Keratinocyte (primary cell): ENCODE measurements around the gene MAPK14. TPM values are rescaled to one million over a fixed set of nuclear protein-coding genes. Genes with fewer than 3 reads are reported as not detected.

Experiments used
- DNase-seq: peaks from one replicate; pipeline ENCODE4 v3.0.0-alpha.2; 2011; ENCODE audit warnings: low read depth, missing footprints, low spot score
- FAIRE-seq: peaks from 2 replicates; lab custom pipeline; 2011; peaks lifted over from hg19 to GRCh38; lab: Jason Lieb, UNC
- H2AFZ ChIP-seq: 2 replicates; pipeline ENCODE4 v1.6.0; 2012; ENCODE audit warnings: low read length, control low read depth, inconsistent platforms; ENCODE audit not compliant: control insufficient read depth
- H3K27ac ChIP-seq: 2 replicates; pipeline ENCODE4 v1.5.1; 2011; ENCODE audit warnings: low read length; ENCODE audit not compliant: control insufficient read depth, insufficient read depth
- H3K27me3 ChIP-seq: 3 replicates; pipeline ENCODE4 v1.6.0; 2011; ENCODE audit warnings: low read length; ENCODE audit not compliant: control insufficient read depth, insufficient read depth; ENCODE audit errors: extremely low read depth
- H3K36me3 ChIP-seq, 2 experiments: 2 replicates in 1 of 2; 3 replicates in 1 of 2; pipeline ENCODE4 v1.5.1; 2011; ENCODE audit warnings: low read length in 2 of 2, mild to moderate bottlenecking in 1 of 2; ENCODE audit not compliant: control insufficient read depth in 2 of 2, insufficient read depth in 2 of 2; ENCODE audit errors: extremely low read depth in 1 of 2
- H3K4me1 ChIP-seq: 3 replicates; pipeline ENCODE4 v1.5.1; 2011; ENCODE audit warnings: low read length; ENCODE audit not compliant: control insufficient read depth, insufficient read depth; ENCODE audit errors: extremely low read depth
- H3K4me2 ChIP-seq: 3 replicates; pipeline ENCODE4 v1.6.0; 2011; ENCODE audit warnings: low read depth, low read length; ENCODE audit not compliant: control insufficient read depth, insufficient read depth; ENCODE audit errors: extremely low read depth
- H3K4me3 ChIP-seq, 3 experiments: fragments of 200-600 bp in 1 of 3; sonication (generic) in 1 of 3; 2 replicates in 2 of 3; 3 replicates in 1 of 3; pipeline ENCODE4 v1.5.1; 2011 to 2016; ENCODE audit warnings: low read length in 3 of 3, mild to moderate bottlenecking in 3 of 3, control low read depth in 2 of 3, inconsistent platforms in 1 of 3, low read depth in 1 of 3, mixed read lengths in 1 of 3, mixed run types in 1 of 3, moderate library complexity in 1 of 3; ENCODE audit not compliant: control insufficient read depth in 2 of 3, insufficient read depth in 2 of 3; ENCODE audit errors: extremely low read depth in 1 of 3
- H3K79me2 ChIP-seq: 2 replicates; pipeline ENCODE4 v1.6.0; 2012; ENCODE audit warnings: low read length; ENCODE audit not compliant: control insufficient read depth, insufficient read depth
- H3K9ac ChIP-seq: 3 replicates; pipeline ENCODE4 v1.6.0; 2011; ENCODE audit warnings: low read length; ENCODE audit not compliant: control insufficient read depth, insufficient read depth; ENCODE audit errors: extremely low read depth
- H3K9me1 ChIP-seq: 3 replicates; pipeline ENCODE4 v1.6.0; 2011; ENCODE audit warnings: low read length; ENCODE audit not compliant: control insufficient read depth, insufficient read depth; ENCODE audit errors: extremely low read depth
- H3K9me3 ChIP-seq: 2 replicates; pipeline ENCODE4 v1.5.1; 2012; ENCODE audit warnings: low read depth, low read length; ENCODE audit not compliant: control insufficient read depth
- H4K20me1 ChIP-seq: 3 replicates; pipeline ENCODE4 v1.6.0; 2011; ENCODE audit warnings: low read length; ENCODE audit not compliant: control insufficient read depth, insufficient read depth; ENCODE audit errors: extremely low read depth
- CTCF ChIP-seq, 3 experiments: IDR thresholded peaks in 1 of 3; conservative IDR thresholded peaks in 1 of 3; optimal IDR thresholded peaks in 1 of 3; 2 replicates in 2 of 3; 3 replicates in 1 of 3; pipeline versions ENCODE3 to v1.5.1; 2011; ENCODE audit warnings: low read length in 3 of 3, mild to moderate bottlenecking in 3 of 3, moderate library complexity in 2 of 3, control low read depth in 1 of 3, inconsistent platforms in 1 of 3; ENCODE audit not compliant: insufficient read depth in 2 of 3; ENCODE audit errors: extremely low read depth in 1 of 3
- EZH2 ChIP-seq: IDR thresholded peaks from one replicate; pipeline ENCODE4 v1.6.1; 2012; ENCODE audit warnings: inconsistent platforms, mild to moderate bottlenecking, low read length, moderate library complexity
- dilution Hi-C: fragments of 300-500 bp; cut with MboI; formaldehyde crosslinking; loops from one replicate; pipeline ENCODE4 v1.7.0; 2020; ENCODE audit warnings: low sequenced_read_pairs; ENCODE audit not compliant: extremely low pct_ligation_motif_present
- polyA plus RNA-seq, 5 experiments: library from polyadenylated mRNA; depleted of rRNA in 3 of 5; stranded (reverse) in 3 of 5; stranded (forward) in 1 of 5; unstranded in 1 of 5; fragments of >200 nt; gene quantifications; 1 replicate in 1 of 5; 2 replicates in 3 of 5; 3 replicates in 1 of 5; pipeline versions ENCODE4 v1.2.1 to v1.2.3, GENCODE V29; 2011 to 2012; ENCODE audit warnings: missing spikeins in 2 of 5, low read depth in 1 of 5, low replicate concordance in 1 of 5

MAPK14 gene
- polyA plus RNA-seq, 1 donor (not counting 4 experiments of a cell fraction or from before 2014, with no cell fraction given) = 52.4 TPM

DNA sequence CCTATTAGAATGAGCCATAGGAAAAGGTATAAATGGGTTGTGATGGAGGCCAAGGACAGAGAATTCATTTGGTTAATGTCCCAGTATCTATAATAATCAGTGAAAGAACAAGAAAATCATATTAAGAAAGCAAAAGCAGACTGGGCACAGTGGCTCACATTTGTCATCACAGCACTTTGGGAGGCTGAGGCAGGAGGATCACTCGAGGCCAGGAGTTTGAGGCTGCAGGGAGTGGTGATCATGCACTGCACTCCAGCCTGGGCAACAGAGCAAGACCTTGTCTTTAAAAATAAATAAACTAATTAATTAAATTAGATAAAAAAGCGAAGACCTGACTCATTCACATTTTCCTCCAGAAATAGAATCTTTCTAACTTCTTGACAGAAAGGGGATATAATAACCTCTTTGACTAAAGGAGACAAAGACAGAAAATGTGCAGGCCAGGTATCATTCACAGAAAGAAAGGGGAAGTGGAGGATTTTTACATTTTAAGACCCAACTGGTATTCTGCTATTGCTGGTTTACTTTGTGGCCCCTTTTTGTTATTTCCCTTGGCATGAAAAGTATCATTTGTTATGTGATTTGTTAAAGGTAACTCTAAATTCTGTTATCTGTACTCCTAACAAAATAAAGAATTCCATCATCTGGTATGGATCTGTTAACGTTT is 70.8 kb downstream of the MAPK14 start:
- no peak for DNase-seq
- dilution Hi-C loops = no loop called here
- Histone ChIP-seq H3K4me3 (no peak overlapping the region), H2AFZ (no peak overlapping the region), H3K79me2 (no peaks in the 10 kb centered on the region), H4K20me1 (no peaks in the 10 kb centered on the region), H3K4me2 (no peak overlapping the region), H3K9ac (no peak overlapping the region), H3K27ac (no peak overlapping the region), H3K27me3 (no peaks in the 10 kb centered on the region), H3K9me1 (no peaks in the 10 kb centered on the region), H3K9me3 (no peaks in the 10 kb centered on the region), H3K36me3 (peaks cover 16 to 18% of the 10 kb centered on the region in 2 experiments), H3K4me1 (peaks cover 5% of the 10 kb centered on the region)
- TF ChIP-seq CTCF (optimal IDR thresholded peaks at IDR 0.05 in 1 of 3, IDR thresholded peaks at IDR 0.05 in 1 of 3, conservative IDR thresholded peaks at IDR 0.05 in 1 of 3; ENCODE audit: extremely low read depth in 1 of 3, insufficient read depth in 2 of 3, low read length in 3 of 3) (no peak), EZH2 (no peak)
- no peak for FAIRE-seq

GRCh38 chr6:36098920-36099647 is 71.5 kb downstream of the MAPK14 start:
- Histone ChIP-seq H4K20me1 (no peaks in the 10 kb centered on the region), H2AFZ (no peak overlapping the region), H3K27ac (no peak overlapping the region), H3K36me3 (peaks cover 18 to 19% of the 10 kb centered on the region in 2 experiments), H3K9me3 (no peaks in the 10 kb centered on the region), H3K4me2 (no peak overlapping the region), H3K9ac (no peak overlapping the region), H3K79me2 (no peaks in the 10 kb centered on the region), H3K4me1 (peaks cover 5% of the 10 kb centered on the region), H3K9me1 (no peaks in the 10 kb centered on the region), H3K27me3 (no peaks in the 10 kb centered on the region), H3K4me3 (no peak overlapping the region)
- no peak for DNase-seq
- TF ChIP-seq CTCF (optimal IDR thresholded peaks at IDR 0.05 in 1 of 3, IDR thresholded peaks at IDR 0.05 in 1 of 3, conservative IDR thresholded peaks at IDR 0.05 in 1 of 3; ENCODE audit: extremely low read depth in 1 of 3, insufficient read depth in 2 of 3, low read length in 3 of 3) (no peak), EZH2 (no peak)
- dilution Hi-C loops = no loop called here
- no peak for FAIRE-seq
